Inferior parietal cortex (tissue), 1 donor: Measurements from ENCODE around the gene RHOBTB1.
A peak's percentile ranks its signal among the peaks of the same experiment; 100 is the strongest.
"Not testable (repeated sequence)": the region's sequence is repeated elsewhere in the genome, so short reads cannot be mapped to it uniquely, and the experiment has no call there.

Source experiments
- DNase-seq: peaks from one replicate; pipeline ENCODE4 v3.0.0-alpha.2; 2016; ENCODE audit errors: extremely low spot score

The RHOBTB1 gene

GRCh38 chr10:60906825-60907224 lies 37.2 kb downstream of the RHOBTB1 start:
- DNase-seq: not testable (repeated sequence)

- no peak for DNase-seq
Observed at GRCh38 chr10:60906411-60906810, 37.6 kb downstream of the RHOBTB1 start.

GRCh38 chr10:60905580-60905979 lies 38.4 kb downstream of the RHOBTB1 start:
- no peak for DNase-seq

DNA sequence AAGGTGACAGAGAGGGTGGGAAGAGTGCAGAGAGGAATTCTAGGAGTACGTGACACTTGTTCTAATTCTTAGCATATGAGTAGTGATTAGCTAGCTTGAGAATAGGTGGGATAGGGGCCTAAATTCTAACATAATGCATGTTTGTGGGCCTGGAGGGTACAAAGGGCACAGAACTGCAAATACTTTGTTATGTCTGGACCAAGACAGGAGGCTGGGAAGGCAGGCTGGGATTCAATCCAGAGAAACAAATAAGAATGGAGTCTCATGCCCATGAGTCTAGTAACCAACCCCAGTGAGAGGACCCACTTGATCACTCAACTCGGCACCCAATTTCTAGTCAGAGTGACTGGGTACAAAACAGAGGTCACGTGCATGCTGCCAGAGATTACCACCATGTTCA lies 40.9 kb downstream of the RHOBTB1 start:
- DNase-seq: no peak

GRCh38 chr10:60901561-60902235 lies 42.3 kb downstream of the RHOBTB1 start:
- peak; percentile 44 for DNase-seq

DNA sequence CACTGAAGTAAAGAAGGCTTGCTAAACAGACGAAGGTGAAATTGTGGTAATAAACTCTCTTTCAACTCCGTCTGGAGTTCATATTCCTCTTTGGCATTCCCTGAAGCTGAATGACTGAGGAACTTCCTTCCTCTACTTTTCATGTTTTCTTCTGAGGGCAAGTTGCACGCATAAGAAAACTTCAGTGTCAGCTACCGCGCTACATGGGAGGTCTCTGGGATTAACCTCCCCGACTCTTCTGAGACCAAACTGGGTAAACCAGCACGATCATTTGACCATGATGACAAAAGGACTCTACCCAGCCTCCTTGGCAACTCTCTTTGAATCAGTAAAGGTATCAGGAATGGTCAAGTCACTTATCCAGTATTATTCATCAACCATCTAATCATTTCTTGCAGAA lies 44.7 kb downstream of the RHOBTB1 start:
- no peak for DNase-seq

- no peak for DNase-seq
Observed at GRCh38 chr10:60898321-60898720, 45.7 kb downstream of the RHOBTB1 start.

- no peak for DNase-seq
Observed at GRCh38 chr10:60896810-60897209, 47.2 kb downstream of the RHOBTB1 start.

GRCh38 chr10:60896033-60896432 lies 48.0 kb downstream of the RHOBTB1 start:
- no peak for DNase-seq

DNA sequence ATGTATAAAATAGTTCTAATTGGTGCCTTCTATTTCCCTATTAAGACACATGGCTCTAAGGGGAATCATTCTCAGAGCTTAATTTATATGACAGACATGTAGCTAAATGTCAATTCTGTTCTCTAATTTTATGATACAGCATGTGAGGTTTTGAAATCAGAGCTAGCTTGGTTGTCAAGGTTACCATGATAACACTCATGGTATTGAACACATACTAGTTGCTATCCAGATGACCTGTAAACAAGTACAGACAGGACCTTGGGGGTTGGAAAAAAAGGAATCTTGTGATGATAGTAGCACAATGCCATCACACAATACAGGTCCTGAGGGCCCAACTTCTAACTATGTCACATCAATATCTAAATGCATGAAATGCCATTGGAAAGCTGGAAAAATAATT lies 49.2 kb downstream of the RHOBTB1 start:
- no peak for DNase-seq

- no peak for DNase-seq
Observed at GRCh38 chr10:60893231-60893630, 50.8 kb downstream of the RHOBTB1 start.

DNA sequence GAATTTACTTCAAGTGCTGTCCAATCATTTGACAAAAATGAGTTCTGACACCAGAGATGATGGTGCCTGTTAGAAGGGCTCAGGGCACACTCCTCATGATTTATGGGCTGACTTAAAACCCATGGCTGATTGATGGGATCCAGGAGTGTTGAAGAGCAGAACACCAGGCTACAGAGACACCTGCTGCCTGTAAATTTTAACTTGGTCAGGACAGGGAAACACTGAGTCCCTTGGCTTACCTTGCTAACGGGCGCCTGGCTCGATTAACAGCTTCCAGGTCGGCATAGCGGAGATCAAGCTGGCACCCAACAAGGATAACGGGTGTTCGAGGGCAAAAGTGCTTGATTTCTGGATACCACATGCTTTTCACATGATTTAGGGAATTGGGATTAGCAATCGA lies 51.4 kb downstream of the RHOBTB1 start:
- DNase-seq: no peak

DNA sequence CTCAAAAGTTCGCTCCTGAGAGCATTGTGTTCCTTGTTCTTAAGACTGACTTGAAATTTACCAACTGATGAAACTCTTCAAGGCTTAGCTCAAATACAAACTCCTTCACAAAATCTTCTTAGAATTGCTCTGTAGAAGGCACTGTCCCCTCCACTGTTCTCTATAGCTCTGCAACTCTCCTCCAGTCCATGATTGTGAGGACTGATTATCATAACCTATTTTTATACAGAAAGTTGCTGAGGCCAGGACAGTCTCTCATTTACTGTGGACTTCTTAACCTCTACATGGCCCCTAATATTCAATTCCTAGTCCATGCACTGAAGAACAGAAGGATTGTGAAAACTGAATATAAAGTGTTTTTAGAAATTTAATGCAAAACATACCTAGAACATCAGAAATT lies 53.2 kb downstream of the RHOBTB1 start:
- no peak for DNase-seq

DNA sequence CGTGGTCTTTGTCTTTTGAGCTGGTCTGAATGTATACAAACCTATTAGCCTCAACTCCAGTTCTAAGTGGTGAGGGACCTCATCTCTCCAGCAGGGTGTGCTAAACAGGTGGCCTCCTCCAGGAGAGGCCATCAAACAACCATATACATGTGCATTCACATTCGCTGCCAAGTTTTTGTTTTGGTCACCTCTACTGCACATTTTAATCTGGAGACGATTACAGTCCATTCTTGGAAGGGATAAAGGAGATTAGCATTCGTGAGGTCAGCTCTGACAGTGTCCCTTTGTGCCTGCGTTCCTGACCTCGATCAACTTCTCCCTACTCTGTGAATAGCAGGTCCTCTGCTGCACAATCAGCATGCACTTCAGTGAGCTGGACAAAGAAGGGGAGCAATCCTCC lies 60.8 kb downstream of the RHOBTB1 start:
- DNase-seq: no peak

GRCh38 chr10:60878224-60878623 lies 65.8 kb downstream of the RHOBTB1 start:
- no peak for DNase-seq

DNA sequence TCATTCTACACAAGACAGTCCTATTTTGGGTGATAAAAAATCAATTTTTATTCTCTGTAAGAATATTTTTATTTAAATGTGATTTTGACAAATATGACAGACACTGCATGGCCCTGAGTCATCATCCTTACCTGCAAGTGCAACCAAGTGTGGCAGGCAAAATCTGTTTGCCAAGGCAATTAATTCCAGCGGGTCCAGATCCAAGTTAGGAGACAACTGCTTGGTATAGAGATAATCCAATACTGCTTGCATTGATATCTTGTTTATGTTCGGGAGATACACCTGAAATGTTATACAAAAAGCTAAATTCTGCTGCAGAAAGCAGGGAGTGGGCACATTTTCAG lies 66.2 kb downstream of the RHOBTB1 start:
- no peak for DNase-seq

GRCh38 chr10:60877061-60877776 lies 66.8 kb downstream of the RHOBTB1 start:
- peak; percentile 68 for DNase-seq

GRCh38 chr10:60873758-60874157 lies 70.2 kb downstream of the RHOBTB1 start:
- DNase-seq: no peak

- DNase-seq: no peak
Observed at GRCh38 chr10:60872451-60872850, 71.5 kb downstream of the RHOBTB1 start.

DNA sequence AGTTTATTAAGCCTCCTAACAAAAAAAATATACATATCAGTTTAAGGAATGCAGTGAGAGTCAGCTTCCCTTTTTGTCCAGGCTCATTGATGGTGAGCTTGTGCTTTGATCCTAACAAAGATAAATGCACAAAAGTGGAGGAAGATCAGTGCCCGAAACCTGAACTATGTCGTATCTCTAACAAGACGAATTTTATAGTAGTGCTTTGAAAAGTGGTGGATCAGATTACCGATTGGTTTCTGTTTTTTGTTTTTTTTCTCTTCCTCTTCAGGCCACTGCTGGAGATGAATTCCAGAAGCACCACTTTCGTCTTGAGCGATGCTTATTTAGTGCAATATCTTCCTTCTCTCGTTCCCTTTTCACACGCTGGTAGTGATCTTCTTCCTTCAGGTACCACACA lies 72.8 kb downstream of the RHOBTB1 start:
- DNase-seq: no peak

- no peak for DNase-seq
Observed at GRCh38 chr10:60870803-60871202, 73.2 kb downstream of the RHOBTB1 start.

- no peak for DNase-seq
Observed at GRCh38 chr10:60870416-60870728, 73.6 kb downstream of the RHOBTB1 start.

DNA sequence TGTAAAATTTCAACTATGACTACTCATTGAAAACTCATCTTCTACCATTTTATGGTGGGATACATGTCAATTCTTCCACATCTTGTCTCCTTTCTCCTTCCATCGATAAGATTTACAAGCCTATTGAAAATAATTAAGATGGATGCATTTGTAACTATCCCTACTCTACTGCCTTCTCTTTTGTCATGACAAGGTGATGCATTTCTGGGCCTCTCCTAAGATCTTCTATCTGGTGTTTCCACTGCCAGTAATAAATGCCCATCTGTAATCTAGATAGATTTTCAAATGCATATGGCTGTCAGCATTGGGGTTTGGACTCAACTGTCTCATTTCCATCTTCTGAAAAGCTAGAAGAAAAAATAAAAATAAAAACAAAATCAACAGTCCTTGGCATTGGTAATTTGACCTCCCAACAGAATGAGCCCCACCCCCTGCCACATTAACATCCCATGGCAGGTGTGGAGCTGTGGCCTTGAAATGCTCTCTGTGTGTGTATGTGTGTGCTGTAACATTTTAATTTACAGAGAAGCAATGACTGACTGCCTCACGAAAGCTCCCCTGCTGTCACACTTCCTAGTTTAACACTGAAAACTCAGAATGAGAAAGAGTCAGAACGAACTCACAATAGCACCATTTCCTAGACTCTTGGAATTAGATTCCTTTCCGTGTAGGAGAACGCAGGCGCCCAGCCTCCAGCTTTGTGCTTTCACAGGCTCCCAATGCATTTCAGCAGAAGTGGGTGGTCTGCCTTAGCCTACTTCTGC lies 74.2 kb downstream of the RHOBTB1 start:
- DNase-seq: no peak
